Vein endothelial cell (primary cell): ENCODE measurements around the gene ZNF79. TPM values are rescaled to one million over a fixed set of nuclear protein-coding genes. Genes with fewer than 3 reads are reported as not detected.

Experiments
- small RNA-seq: library from RNA; depleted of rRNA; stranded (forward); fragments of <200 nt; gene quantifications from one replicate; pipeline ENCODE3, GENCODE V24; 2012
- total RNA-seq: library from RNA; depleted of rRNA; stranded (reverse); fragments of >200 nt; gene quantifications from 2 replicates; pipeline ENCODE4 v1.2.3, GENCODE V29; 2012

The ZNF79 gene
- total RNA-seq: 14.4 and 14.9 TPM in 2 replicates

DNA sequence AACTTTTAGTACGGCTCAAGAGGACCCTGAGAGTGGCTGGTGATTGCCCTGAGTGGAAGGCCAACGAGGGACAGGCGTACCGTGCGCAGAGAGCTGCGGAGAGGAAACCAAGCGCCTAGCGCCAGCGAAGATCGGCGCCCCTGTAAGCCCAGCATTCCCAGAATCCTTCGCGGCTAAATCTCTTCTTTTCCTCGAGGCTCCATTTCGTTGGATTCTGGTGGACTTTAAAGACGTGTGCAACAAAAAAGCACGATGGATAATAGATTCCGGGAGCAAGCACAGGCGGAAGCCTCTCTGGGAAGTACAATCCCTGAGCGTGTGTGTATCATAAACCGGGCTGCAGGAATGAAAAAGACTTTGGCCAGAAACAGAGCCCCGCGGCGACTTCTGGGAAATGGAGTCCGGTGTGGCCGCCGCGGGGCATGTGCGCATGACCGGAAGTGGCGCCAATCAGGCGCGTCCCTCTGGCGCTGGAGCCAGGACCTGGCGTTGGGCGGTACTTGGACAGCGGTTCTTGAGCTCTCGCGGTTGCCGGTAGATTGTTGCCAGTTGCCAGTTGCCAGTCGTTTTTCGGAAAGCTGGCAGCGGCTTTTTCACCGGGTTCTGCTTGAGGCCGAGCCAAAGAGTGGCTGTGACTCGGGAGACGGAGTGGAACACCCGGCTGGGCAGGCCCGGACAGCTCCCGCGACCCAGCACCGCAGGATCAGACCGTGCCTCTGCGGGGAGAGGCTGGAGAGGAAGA is at the start of gene ZNF79:
Gene ZNF79, plus strand, starts transcription at position 449 of the 742 bp plus-strand sequence. CDS start 406 bp downstream, outside the sequence.

DNA sequence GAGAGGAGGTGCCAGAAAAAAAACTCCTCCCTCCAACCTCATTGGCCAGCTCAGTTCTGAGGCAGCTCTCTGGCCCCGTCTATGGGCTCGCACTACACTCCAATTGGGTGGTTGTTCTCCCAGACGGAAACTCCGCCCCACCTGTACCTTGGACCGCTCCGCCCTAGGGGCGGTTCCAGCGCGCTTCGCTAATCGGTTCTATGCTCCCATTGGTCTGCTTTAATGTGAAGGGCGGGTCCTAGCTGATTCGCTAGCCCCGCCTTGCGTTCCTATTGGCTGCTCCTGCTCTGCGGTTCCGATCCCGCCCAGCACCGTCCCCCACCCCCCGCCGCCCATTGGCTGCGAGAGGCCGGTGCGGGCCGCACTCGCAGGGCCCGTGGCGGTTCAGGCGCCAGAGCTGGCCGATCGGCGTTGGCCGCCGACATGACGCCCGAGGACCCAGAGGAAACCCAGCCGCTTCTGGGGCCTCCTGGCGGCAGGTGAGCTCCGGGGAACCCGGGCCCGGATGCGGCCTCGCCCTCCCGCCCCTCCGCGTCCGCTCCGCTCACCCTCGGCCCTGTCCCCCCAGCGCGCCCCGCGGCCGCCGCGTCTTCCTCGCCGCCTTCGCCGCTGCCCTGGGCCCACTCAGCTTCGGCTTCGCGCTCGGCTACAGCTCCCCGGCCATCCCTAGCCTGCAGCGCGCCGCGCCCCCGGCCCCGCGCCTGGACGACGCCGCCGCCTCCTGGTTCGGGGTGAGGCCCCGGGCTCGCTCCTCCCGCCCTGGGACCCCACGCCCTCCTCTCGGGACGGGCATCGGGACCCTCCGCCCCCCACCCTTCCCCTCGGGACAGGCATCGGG is 27.2 kb upstream of the ZNF79 start, which contains the start of gene SLC2A8:
Gene SLC2A8, plus strand, starts transcription at position 362 of the 838 bp plus-strand sequence. Its CDS starts 62 bp downstream, at position 424.

DNA sequence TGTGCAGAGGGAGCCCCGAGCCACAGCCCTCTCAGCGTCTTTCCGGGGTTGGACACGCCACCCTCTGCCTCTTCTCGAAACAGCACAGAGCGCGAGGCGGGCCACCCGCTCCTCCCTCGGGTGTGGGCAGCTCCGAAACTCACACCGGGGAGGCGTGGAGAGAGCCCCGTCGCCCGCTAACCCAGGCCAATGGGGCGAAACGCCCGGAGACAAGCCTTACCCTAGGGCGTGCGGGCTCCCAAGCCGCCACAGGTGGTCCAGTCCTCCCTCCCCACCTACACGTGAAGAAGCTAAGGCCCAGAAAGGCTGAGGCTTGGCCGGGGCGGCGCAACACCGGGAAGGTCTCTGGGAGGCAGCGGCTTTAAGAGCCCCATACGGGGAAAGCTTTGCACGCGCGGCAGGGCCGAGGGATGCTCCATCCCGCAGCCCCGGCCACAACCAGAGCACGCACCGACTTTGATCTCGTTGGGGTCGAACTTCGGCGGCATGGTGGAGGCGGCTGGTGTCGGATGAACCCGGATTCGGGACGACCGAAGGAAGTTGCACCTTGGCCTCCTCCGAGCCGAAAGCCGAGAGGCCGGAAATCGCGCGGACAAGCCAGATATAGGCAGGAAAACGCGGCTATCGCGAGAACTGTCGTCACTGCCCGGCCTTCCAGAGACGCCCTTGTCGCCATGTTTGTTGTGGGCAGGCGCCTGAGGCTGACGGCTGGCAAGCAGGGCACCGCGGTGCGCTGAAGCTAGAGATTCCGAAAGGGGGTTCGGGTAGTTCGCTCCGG is 26.8 kb downstream of the ZNF79 start, which contains the start of the genes LRSAM1 and RPL12:
Gene LRSAM1, plus strand, starts transcription at position 681 of the 778 bp plus-strand sequence. CDS start 3,018 bp downstream, outside the sequence.
Gene RPL12, minus strand, starts transcription at position 577 of the 778 bp plus-strand sequence. Its CDS starts 89 bp downstream, at position 488.

Small RNAs within 50 kb of the gene (small RNA-seq; reads per million reads assigned to genes)
- gene RF00019 (not detected), gene SNORA65 (299 reads per million, percentile 99 among the genes with 10 or more reads in this experiment)

Other genes starting within 250 kb of the ZNF79 start
- 8.2 and 9.5 TPM in 2 replicates for gene GARNL3, start 159.6 kb upstream of the ZNF79 start, total RNA-seq
- gene SLC2A8, start 27.2 kb upstream of the ZNF79 start, total RNA-seq: 12.1 and 17.3 TPM in 2 replicates
- 1,603 and 1,765 TPM in 2 replicates for gene RPL12, start 27.0 kb downstream of the ZNF79 start, total RNA-seq
- 17.6 and 26.1 TPM in 2 replicates for gene LRSAM1, start 27.1 kb downstream of the ZNF79 start, total RNA-seq
- 13.4 and 35.3 TPM in 2 replicates for gene STXBP1, start 187.9 kb downstream of the ZNF79 start, total RNA-seq